Tibial artery (tissue), 4 donors: ENCODE data around the gene PITX2.

Experiments
- DNase-seq, 2 donors: peaks; one replicate each; pipeline ENCODE4 v3.0.0-alpha.2; 2019
- H3K27ac ChIP-seq, 2 donors: fragments of 200-600 bp; sonication (generic) in 1 of 2; 1 replicate in 1 of 2; 2 replicates in 1 of 2; pipeline ENCODE4 v1.5.1; 2018 to 2019; ENCODE audit warnings: mild to moderate bottlenecking in 1 of 2
- H3K27me3 ChIP-seq, 2 donors: fragments of 200-600 bp; sonication (generic) in 1 of 2; one replicate each; pipeline versions ENCODE4 v1.5.1 to v1.6.0; 2016 to 2019
- H3K36me3 ChIP-seq, 3 donors: fragments of 200-600 bp; sonication (generic) in 2 of 3; one replicate each; pipeline ENCODE4 v1.5.1; 2016 to 2019; ENCODE audit warnings: mild to moderate bottlenecking in 2 of 3
- H3K4me1 ChIP-seq, 4 donors: fragments of 200-600 bp; sonication (generic) in 2 of 4; 1 replicate in 3 of 4; 2 replicates in 1 of 4; pipeline ENCODE4 v1.5.1; 2016 to 2019
- H3K4me3 ChIP-seq, 2 donors: fragments of 200-600 bp; sonication (generic) in 1 of 2; 1 replicate in 1 of 2; 2 replicates in 1 of 2; pipeline ENCODE4 v1.5.1; 2018 to 2019; ENCODE audit warnings: mild to moderate bottlenecking in 2 of 2
- H3K9me3 ChIP-seq, 3 donors: fragments of 200-600 bp; sonication (generic) in 1 of 3; one replicate each; pipeline ENCODE4 v1.5.1; 2016 to 2019
- intact Hi-C: fragments of 100-400 bp; cut with DNase I; formaldehyde crosslinking; loops from one replicate; pipeline ENCODE4 v1.15.0; 2023; ENCODE audit warnings: low total_unique reads
- TF ChIP-seq, protein P1 (sequence below), 2 experiments: fragments of 200-600 bp in 1 of 2; fragments of 450-650 bp in 1 of 2; IDR thresholded peaks; one replicate each; pipeline ENCODE4 v1.5.1; 2017 to 2019; ENCODE audit warnings: antibody characterized with exemption in 2 of 2, mild to moderate bottlenecking in 1 of 2, moderate library complexity in 1 of 2

Gene PITX2

DNA sequence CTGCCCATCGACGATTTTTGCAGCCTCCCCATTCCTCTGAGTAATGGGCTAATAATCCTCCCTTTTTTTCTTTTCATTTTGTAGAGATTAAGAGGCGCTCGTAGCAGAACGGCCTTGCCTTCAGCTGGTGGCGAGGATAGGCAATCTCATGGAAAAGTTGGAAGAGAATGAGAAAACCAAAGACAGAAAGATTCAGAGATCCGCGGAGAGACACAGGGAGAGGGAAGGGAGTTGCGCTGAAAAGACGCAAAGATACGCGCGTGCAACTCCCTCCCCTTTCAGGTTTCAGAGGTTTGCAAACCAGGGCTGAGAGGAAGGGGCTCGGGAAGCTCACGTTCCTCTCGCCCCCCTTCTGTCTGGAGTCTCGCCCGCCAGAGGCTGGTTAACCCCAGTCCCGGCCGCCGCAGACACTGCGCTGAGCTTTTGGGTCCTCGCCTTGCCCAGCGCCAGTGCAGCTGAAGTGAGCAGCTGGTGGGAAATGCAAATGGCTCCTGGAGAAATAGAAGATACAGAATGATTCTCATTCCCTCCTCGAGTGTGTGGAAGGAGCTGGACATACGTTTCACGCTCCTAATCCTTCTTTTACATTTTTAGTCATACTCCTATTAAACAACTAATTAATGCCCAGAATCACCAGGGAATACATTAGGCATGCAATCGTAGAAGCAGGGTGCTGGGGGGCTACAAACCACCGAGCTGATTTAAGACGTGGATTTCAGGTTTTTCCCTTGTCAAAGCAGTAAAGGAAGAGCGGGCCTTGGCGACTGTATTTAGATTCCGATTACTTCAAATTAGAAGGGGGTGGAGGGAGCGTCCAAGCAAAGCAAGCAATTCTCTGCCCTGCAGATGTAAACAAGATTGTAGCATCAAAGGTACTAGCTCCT lies 16.6 kb upstream of the PITX2 start:
- Histone ChIP-seq H3K4me1 (peaks cover 0 to 17% (median 13%) of the 10 kb centered on the region in 4 donors), H3K9me3 (no peaks in the 10 kb centered on the region), H3K36me3 (no peaks in the 10 kb centered on the region), H3K4me3 (no peak overlapping the region), H3K27ac (no peak overlapping the region), H3K27me3 (peaks cover 0 to 90% of the 10 kb centered on the region in 2 donors)
- intact Hi-C loops: no loop called here
- DNase-seq: no peak
- TF ChIP-seq, protein P1, sequence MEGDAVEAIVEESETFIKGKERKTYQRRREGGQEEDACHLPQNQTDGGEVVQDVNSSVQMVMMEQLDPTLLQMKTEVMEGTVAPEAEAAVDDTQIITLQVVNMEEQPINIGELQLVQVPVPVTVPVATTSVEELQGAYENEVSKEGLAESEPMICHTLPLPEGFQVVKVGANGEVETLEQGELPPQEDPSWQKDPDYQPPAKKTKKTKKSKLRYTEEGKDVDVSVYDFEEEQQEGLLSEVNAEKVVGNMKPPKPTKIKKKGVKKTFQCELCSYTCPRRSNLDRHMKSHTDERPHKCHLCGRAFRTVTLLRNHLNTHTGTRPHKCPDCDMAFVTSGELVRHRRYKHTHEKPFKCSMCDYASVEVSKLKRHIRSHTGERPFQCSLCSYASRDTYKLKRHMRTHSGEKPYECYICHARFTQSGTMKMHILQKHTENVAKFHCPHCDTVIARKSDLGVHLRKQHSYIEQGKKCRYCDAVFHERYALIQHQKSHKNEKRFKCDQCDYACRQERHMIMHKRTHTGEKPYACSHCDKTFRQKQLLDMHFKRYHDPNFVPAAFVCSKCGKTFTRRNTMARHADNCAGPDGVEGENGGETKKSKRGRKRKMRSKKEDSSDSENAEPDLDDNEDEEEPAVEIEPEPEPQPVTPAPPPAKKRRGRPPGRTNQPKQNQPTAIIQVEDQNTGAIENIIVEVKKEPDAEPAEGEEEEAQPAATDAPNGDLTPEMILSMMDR (IDR thresholded peaks at IDR 0.05): no peak

DNA sequence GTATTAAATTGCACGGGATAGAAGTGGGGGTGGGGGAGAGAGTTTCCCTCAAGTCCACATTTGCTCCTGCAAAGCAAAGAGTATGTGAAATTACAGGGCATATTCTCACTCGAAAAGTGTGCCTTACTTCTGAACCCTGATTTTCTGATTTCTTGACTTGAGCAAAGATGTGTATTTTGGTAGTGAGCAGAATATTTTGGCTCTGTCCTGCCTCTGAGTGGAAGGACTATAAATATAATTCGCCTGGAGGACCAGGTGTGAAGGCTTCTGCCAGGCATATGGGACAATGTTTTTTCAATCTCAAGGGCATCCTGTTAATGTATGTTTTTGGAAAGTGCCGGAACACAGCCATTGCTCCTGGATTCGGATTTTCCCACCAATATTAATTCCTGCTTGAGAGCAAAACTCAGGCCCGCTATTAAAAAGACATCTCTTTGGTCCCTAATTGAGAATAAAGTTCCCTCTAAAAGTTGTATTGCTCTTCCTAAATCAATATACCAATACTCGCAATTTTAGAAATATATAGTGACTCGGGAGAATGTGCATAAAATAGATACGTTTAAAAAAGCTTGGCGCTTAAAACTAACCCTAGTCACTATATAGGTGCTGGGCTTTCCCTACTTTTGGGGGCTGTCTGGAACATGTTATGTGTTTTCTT lies 15.3 kb upstream of the PITX2 start:
- peaks cover 0 to 22% (median 13%) of the 10 kb centered on the region in 4 donors for H3K4me1 ChIP-seq
- H3K9me3 ChIP-seq: no peaks in the 10 kb centered on the region
- H3K27ac ChIP-seq: no peak overlapping the region
- intact Hi-C loops: no loop called here
- H3K4me3 ChIP-seq: no peak overlapping the region
- DNase-seq: no peak
- H3K27me3 ChIP-seq: peaks cover 0 to 97% of the 10 kb centered on the region in 2 donors
- H3K36me3 ChIP-seq: no peaks in the 10 kb centered on the region
- TF ChIP-seq, protein P1 (IDR thresholded peaks at IDR 0.05): no peak

DNA sequence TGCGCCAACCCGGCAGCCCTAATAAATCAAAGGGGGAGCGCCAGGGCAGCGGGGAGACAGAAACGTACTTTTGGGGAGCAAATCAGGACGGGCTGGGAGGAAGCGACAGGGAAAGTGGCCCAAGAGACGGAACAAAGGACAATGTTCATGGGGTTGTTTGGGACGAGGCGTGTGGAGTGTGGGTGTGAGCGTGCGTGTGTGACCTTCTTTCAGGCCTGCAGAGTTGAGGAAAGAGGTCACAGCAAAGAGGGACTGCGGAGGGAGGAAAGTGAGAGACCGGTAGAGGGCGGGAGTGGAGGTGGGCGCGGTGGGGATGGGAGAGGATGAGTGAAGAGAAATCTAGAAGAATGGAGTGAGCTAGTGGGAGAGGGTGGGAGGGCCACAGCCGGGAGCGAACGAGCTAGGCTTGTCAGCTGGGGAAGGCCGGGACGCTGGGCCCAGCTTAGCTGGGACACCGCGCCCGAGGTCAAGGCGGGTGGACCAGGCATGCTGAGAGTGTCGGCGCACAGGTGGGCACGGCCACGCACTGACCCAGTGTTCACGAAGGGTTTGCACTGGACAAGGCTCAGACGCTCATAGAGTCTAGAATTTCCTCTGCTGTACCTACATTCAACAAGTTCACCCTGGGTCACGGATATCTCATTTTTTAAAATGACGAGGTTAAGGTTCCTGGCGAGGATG lies 14.7 kb upstream of the PITX2 start:
- H3K27ac ChIP-seq: no peak overlapping the region
- no peaks in the 10 kb centered on the region for H3K36me3 ChIP-seq
- peaks cover 0 to 99% of the 10 kb centered on the region in 2 donors for H3K27me3 ChIP-seq

DNA sequence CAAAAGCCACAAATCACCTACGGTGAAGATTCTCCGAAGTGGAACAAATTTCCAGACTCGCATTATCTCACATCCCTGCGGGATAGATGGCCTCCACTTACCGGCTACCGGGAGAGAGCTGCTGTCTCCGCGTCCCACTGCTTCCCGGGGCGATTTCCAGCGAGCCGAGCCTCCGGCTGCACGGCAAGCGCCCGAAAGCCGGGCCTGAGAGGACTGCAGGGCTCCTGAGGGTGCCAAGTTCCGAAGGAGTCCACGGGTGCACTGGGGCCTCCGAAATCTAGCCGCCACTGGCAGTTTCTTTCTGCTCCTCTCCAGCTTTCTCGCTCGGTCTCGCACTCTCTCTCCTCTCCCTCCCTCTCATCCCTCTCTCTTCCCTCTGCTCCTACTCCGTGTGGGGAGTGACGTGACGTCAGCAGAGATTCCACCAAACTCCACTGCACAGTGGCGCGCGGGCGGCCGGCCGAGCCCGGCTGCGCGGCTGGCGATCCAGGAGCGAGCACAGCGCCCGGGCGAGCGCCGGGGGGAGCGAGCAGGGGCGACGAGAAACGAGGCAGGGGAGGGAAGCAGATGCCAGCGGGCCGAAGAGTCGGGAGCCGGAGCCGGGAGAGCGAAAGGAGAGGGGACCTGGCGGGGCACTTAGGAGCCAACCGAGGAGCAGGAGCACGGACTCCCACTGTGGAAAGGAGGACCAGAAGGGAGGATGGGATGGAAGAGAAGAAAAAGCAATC lies 14.0 kb upstream of the PITX2 start:
- intact Hi-C loops: no loop called here
- DNase-seq: no peak
- Histone ChIP-seq H3K36me3 (no peaks in the 10 kb centered on the region), H3K4me1 (peaks cover 0 to 32% (median 24%) of the 10 kb centered on the region in 4 donors), H3K27ac (no peak overlapping the region), H3K9me3 (no peaks in the 10 kb centered on the region), H3K4me3 (peak overlapping the region; percentile 29 to 45), H3K27me3 (peaks cover 0 to 99% of the 10 kb centered on the region in 2 donors)
- TF ChIP-seq, protein P1 (IDR thresholded peaks at IDR 0.05): no peak

More for the DNA sequence above, 14.7 kb upstream of the PITX2 start:
- Histone ChIP-seq H3K4me3 (peak overlapping the region; percentile 29 to 45), H3K9me3 (no peaks in the 10 kb centered on the region), H3K4me1 (peaks cover 0 to 25% (median 17%) of the 10 kb centered on the region in 4 donors)
- intact Hi-C loops: no loop called here
- DNase-seq: no peak
- TF ChIP-seq, protein P1 (IDR thresholded peaks at IDR 0.05): no peak

DNA sequence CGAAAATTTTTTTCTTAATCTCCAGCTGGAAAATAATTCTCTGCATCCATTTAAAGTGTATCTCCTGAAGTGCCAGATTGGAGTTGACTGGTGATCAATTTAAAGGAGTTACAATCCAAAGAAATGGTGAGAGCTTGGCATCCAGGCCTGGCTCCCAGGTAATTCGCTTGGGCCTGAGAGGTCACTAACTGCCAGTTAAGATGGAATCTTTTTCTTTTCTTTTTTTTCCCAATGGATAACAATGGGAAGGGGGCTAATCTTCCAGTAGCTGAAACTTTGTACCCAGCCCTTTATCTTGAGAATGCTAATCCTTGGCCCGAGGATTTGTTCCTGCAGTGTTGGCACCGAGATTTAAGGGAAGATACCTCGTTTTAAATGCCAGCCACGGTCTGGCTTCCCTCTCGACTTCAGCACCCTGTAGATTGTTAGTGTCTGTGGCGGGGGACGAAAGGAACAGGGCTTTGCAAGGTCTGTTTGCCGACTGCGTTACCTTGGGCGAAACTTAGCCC lies 13.3 kb upstream of the PITX2 start:
- DNase-seq: no peak
- no peaks in the 10 kb centered on the region for H3K36me3 ChIP-seq
- intact Hi-C loops: no loop called here
- no peaks in the 10 kb centered on the region for H3K9me3 ChIP-seq
- H3K27me3 ChIP-seq: peaks cover 0 to 99% of the 10 kb centered on the region in 2 donors
- TF ChIP-seq, protein P1 (IDR thresholded peaks at IDR 0.05): no peak
- peak overlapping the region in 1 of 2 donors; percentile 45 for H3K4me3 ChIP-seq
- peaks cover 0 to 38% (median 29%) of the 10 kb centered on the region in 4 donors for H3K4me1 ChIP-seq
- no peak overlapping the region for H3K27ac ChIP-seq
